Immature natural killer cell (primary cell): ENCODE data around the gene CSNK1G1. TPM values are rescaled to one million over a fixed set of nuclear protein-coding genes. Genes with fewer than 3 reads are reported as not detected.
"Not testable (repeated sequence)": the region's sequence is repeated elsewhere in the genome, so short reads cannot be mapped to it uniquely, and the experiment has no call there.

Experiments used
- DNase-seq, 3 donors: peaks; one replicate each; pipeline ENCODE4 v3.0.0; 2022; ENCODE audit warnings: mixed read lengths in 1 of 3
- H3K27ac Mint-ChIP-seq, 6 donors: one replicate each; pipeline ENCODE4 v1.8.0; 2020; ENCODE audit warnings: mixed read lengths in 6 of 6, mild to moderate bottlenecking in 5 of 6, inconsistent platforms in 4 of 6, moderate library complexity in 3 of 6
- H3K27me3 Mint-ChIP-seq, 3 donors: one replicate each; pipeline ENCODE4 v1.8.0; 2020 to 2021; ENCODE audit warnings: low read depth in 3 of 3, mild to moderate bottlenecking in 3 of 3, mixed read lengths in 3 of 3, moderate library complexity in 3 of 3, inconsistent platforms in 1 of 3
- H3K36me3 Mint-ChIP-seq, 3 donors: one replicate each; pipeline ENCODE4 v1.8.0; 2020; ENCODE audit warnings: mixed read lengths in 3 of 3, inconsistent platforms in 2 of 3, mild to moderate bottlenecking in 2 of 3
- H3K4me1 Mint-ChIP-seq, 2 donors: one replicate each; pipeline ENCODE4 v1.8.0; 2020; ENCODE audit warnings: inconsistent platforms in 2 of 2, mild to moderate bottlenecking in 2 of 2, mixed read lengths in 2 of 2, moderate library complexity in 1 of 2
- H3K4me3 Mint-ChIP-seq, 5 donors: one replicate each; pipeline ENCODE4 v1.8.0; 2020; ENCODE audit warnings: mild to moderate bottlenecking in 5 of 5, mixed read lengths in 5 of 5, inconsistent platforms in 3 of 5, moderate library complexity in 3 of 5
- H3K9me3 Mint-ChIP-seq, 6 donors: one replicate each; pipeline ENCODE4 v1.8.0; 2020; ENCODE audit warnings: mild to moderate bottlenecking in 6 of 6, mixed read lengths in 6 of 6, inconsistent platforms in 4 of 6, moderate library complexity in 3 of 6
- polyA plus RNA-seq, 3 donors: library from polyadenylated mRNA; unstranded; fragments of 300-500 nt; fragmentation: Illumina TruSeq; gene quantifications; one replicate each; pipeline ENCODE4 v1.2.3, GENCODE V29; 2021

Gene CSNK1G1
- polyA plus RNA-seq, 3 donors from 2014 or later, result 9.7 to 18.5 (median 11.6) TPM

- Mint-ChIP-seq H3K9me3 (no peaks in the 10 kb centered on the region), H3K36me3 (no peaks in the 10 kb centered on the region), H3K27me3 (no peaks in the 10 kb centered on the region), H3K4me3 (peak overlapping the region; percentile 65 to 80 (median 70)), H3K27ac (peak overlapping the region; percentile 47 to 81 (median 64)), H3K4me1 (peaks cover 9 to 13% of the 10 kb centered on the region in 2 donors)
- peak in 2 of 3 donors; percentile 13 to 18 for DNase-seq
Measured at GRCh38 chr15:64373360-64373759, 17.4 kb upstream of the CSNK1G1 start.

- H3K27me3 Mint-ChIP-seq, H3K27ac Mint-ChIP-seq, DNase-seq, H3K36me3 Mint-ChIP-seq, H3K4me3 Mint-ChIP-seq, H3K9me3 Mint-ChIP-seq: not testable (repeated sequence)
- H3K4me1 Mint-ChIP-seq, result peaks cover 9 to 13% of the 10 kb centered on the region in 2 donors
Measured at GRCh38 chr15:64371383-64371782, 15.4 kb upstream of the CSNK1G1 start.

- DNase-seq, result no peak
- H3K9me3 Mint-ChIP-seq, result no peaks in the 10 kb centered on the region
- no peaks in the 10 kb centered on the region for H3K36me3 Mint-ChIP-seq
- H3K27me3 Mint-ChIP-seq, result no peaks in the 10 kb centered on the region
- no peak overlapping the region for H3K27ac Mint-ChIP-seq
- H3K4me3 Mint-ChIP-seq, result no peak overlapping the region
- peaks cover 9 to 13% of the 10 kb centered on the region in 2 donors for H3K4me1 Mint-ChIP-seq
Measured at GRCh38 chr15:64369078-64369607, 13.2 kb upstream of the CSNK1G1 start.

GRCh38 chr15:64361259-64361658, 5.3 kb upstream of the CSNK1G1 start:
- peaks cover 0 to 1% (median 0%) of the 10 kb centered on the region in 3 donors for H3K27me3 Mint-ChIP-seq
- H3K9me3 Mint-ChIP-seq, result no peaks in the 10 kb centered on the region

GRCh38 chr15:64356710-64357040, 702 bp upstream of the CSNK1G1 start:
- H3K9me3 Mint-ChIP-seq, result no peaks in the 10 kb centered on the region
- H3K36me3 Mint-ChIP-seq, result no peaks in the 10 kb centered on the region
- peak overlapping the region; percentile 91 to 99 (median 94) for H3K4me3 Mint-ChIP-seq
- DNase-seq, result no peak
- peaks cover 18 to 21% of the 10 kb centered on the region in 2 donors for H3K4me1 Mint-ChIP-seq
- H3K27ac Mint-ChIP-seq, result peak overlapping the region; percentile 84 to 91 (median 88)
- peaks cover 0 to 5% (median 0%) of the 10 kb centered on the region in 3 donors for H3K27me3 Mint-ChIP-seq

More at GRCh38 chr15:64361259-64361658, 5.3 kb upstream of the CSNK1G1 start:
- DNase-seq, result no peak
- Mint-ChIP-seq H3K36me3 (no peaks in the 10 kb centered on the region), H3K4me3 (no peak overlapping the region), H3K27ac (no peak overlapping the region), H3K4me1 (peaks cover 5% of the 10 kb centered on the region in 2 donors)

- Mint-ChIP-seq H3K4me1 (peaks cover 18 to 21% of the 10 kb centered on the region in 2 donors), H3K4me3 (peak overlapping the region; percentile 91 to 99 (median 94)), H3K9me3 (no peaks in the 10 kb centered on the region), H3K27ac (peak overlapping the region; percentile 84 to 91 (median 88)), H3K27me3 (peaks cover 0 to 5% (median 0%) of the 10 kb centered on the region in 3 donors), H3K36me3 (no peaks in the 10 kb centered on the region)
- DNase-seq, result peak in 1 of 3 donors; percentile 3
Measured at GRCh38 chr15:64355348-64355943, 527 bp downstream of the CSNK1G1 start.

- Mint-ChIP-seq H3K4me3 (peak overlapping the region; percentile 91 to 99 (median 94)), H3K36me3 (no peaks in the 10 kb centered on the region), H3K4me1 (peaks cover 18 to 21% of the 10 kb centered on the region in 2 donors), H3K27ac (peak overlapping the region; percentile 84 to 91 (median 88)), H3K27me3 (peaks cover 0 to 5% (median 0%) of the 10 kb centered on the region in 3 donors), H3K9me3 (no peaks in the 10 kb centered on the region)
- DNase-seq, result no peak
Measured at GRCh38 chr15:64354688-64355344, 1.2 kb downstream of the CSNK1G1 start.

- H3K27ac Mint-ChIP-seq, result no peak overlapping the region
- H3K27me3 Mint-ChIP-seq, result peaks cover 0 to 4% (median 0%) of the 10 kb centered on the region in 3 donors
- peaks cover 15 to 16% of the 10 kb centered on the region in 2 donors for H3K4me1 Mint-ChIP-seq
- no peak for DNase-seq
- no peaks in the 10 kb centered on the region for H3K9me3 Mint-ChIP-seq
- H3K4me3 Mint-ChIP-seq, result no peak overlapping the region
- peaks cover 0 to 3% (median 3%) of the 10 kb centered on the region in 3 donors for H3K36me3 Mint-ChIP-seq
Measured at GRCh38 chr15:64351265-64351664, 4.7 kb downstream of the CSNK1G1 start.

GRCh38 chr15:64349375-64349774, 6.6 kb downstream of the CSNK1G1 start:
- DNase-seq, result no peak
- H3K9me3 Mint-ChIP-seq, result no peaks in the 10 kb centered on the region
- peaks cover 0 to 3% (median 3%) of the 10 kb centered on the region in 3 donors for H3K36me3 Mint-ChIP-seq
- peaks cover 3 to 11% of the 10 kb centered on the region in 2 donors for H3K4me1 Mint-ChIP-seq
- no peak overlapping the region for H3K27ac Mint-ChIP-seq
- H3K4me3 Mint-ChIP-seq, result no peak overlapping the region
- no peaks in the 10 kb centered on the region for H3K27me3 Mint-ChIP-seq

GRCh38 chr15:64348455-64348854, 7.5 kb downstream of the CSNK1G1 start:
- H3K4me3 Mint-ChIP-seq, result no peak overlapping the region
- DNase-seq, result no peak
- H3K9me3 Mint-ChIP-seq, result no peaks in the 10 kb centered on the region
- H3K27ac Mint-ChIP-seq, result peak overlapping the region in 1 of 6 donors; percentile 49
- no peaks in the 10 kb centered on the region for H3K27me3 Mint-ChIP-seq
- peaks cover 0 to 3% (median 3%) of the 10 kb centered on the region in 3 donors for H3K36me3 Mint-ChIP-seq
- peaks cover 4 to 11% of the 10 kb centered on the region in 2 donors for H3K4me1 Mint-ChIP-seq

GRCh38 chr15:64346242-64346641, 9.7 kb downstream of the CSNK1G1 start:
- DNase-seq, H3K9me3 Mint-ChIP-seq, H3K36me3 Mint-ChIP-seq, H3K4me3 Mint-ChIP-seq, H3K27me3 Mint-ChIP-seq, H3K27ac Mint-ChIP-seq: not testable (repeated sequence)
- peaks cover 11 to 24% of the 10 kb centered on the region in 2 donors for H3K4me1 Mint-ChIP-seq

GRCh38 chr15:64344651-64345294, 11.2 kb downstream of the CSNK1G1 start:
- Mint-ChIP-seq H3K4me3 (no peak overlapping the region), H3K9me3 (no peaks in the 10 kb centered on the region)

GRCh38 chr15:64343841-64344240, 12.1 kb downstream of the CSNK1G1 start:
- Mint-ChIP-seq H3K27ac (no peak overlapping the region), H3K4me3 (no peak overlapping the region), H3K27me3 (no peaks in the 10 kb centered on the region), H3K36me3 (peaks cover 0 to 8% (median 3%) of the 10 kb centered on the region in 3 donors), H3K4me1 (peaks cover 11 to 24% of the 10 kb centered on the region in 2 donors), H3K9me3 (no peaks in the 10 kb centered on the region)
- no peak for DNase-seq

More at GRCh38 chr15:64344651-64345294, 11.2 kb downstream of the CSNK1G1 start:
- H3K36me3 Mint-ChIP-seq, result peaks cover 0 to 8% (median 3%) of the 10 kb centered on the region in 3 donors
- H3K27me3 Mint-ChIP-seq, result no peaks in the 10 kb centered on the region
- no peak for DNase-seq
- peaks cover 11 to 24% of the 10 kb centered on the region in 2 donors for H3K4me1 Mint-ChIP-seq
- no peak overlapping the region for H3K27ac Mint-ChIP-seq

GRCh38 chr15:64343222-64343621, 12.8 kb downstream of the CSNK1G1 start:
- Mint-ChIP-seq H3K27ac (peak overlapping the region in 1 of 6 donors; percentile 45), H3K4me1 (peaks cover 11 to 24% of the 10 kb centered on the region in 2 donors), H3K9me3 (no peaks in the 10 kb centered on the region), H3K36me3 (peaks cover 0 to 8% (median 3%) of the 10 kb centered on the region in 3 donors), H3K4me3 (no peak overlapping the region), H3K27me3 (no peaks in the 10 kb centered on the region)
- no peak for DNase-seq
